Measurements from ENCODE around the gene DNM1.

Gene DNM1

GRCh38 chr9:128203024-128203706 is at the start of gene DNM1:
Gene DNM1 (plus strand): TSS chr9:128203379. CDS start chr9:128203471, 92 bp downstream.
- no peak for DNase-seq

GRCh38 chr9:128153947-128154695 is 49.1 kb upstream of the DNM1 start:
- DNase-seq: no peak

GRCh38 chr9:128155736-128156500 is 47.3 kb upstream of the DNM1 start:
- no peak for DNase-seq

- no peak for DNase-seq
These were observed 43.7 kb upstream of the DNM1 start for GRCh38 chr9:128159522-128159783.

GRCh38 chr9:128159784-128160602 is 43.2 kb upstream of the DNM1 start, which contains the start of gene BBLN:
Gene BBLN (plus strand): TSS chr9:128160265. CDS start chr9:128160408, 143 bp downstream.
- peak; percentile 42 for DNase-seq

- DNase-seq: no peak
These were observed 42.6 kb upstream of the DNM1 start for GRCh38 chr9:128160603-128160987.

- DNase-seq: no peak
These were observed 41.8 kb upstream of the DNM1 start for GRCh38 chr9:128161215-128161902.

- DNase-seq: no peak
These were observed 40.8 kb upstream of the DNM1 start for GRCh38 chr9:128162215-128163026.

- DNase-seq: no peak
These were observed 40.1 kb upstream of the DNM1 start for GRCh38 chr9:128163027-128163515.

GRCh38 chr9:128163523-128164306 is 39.5 kb upstream of the DNM1 start:
- no peak for DNase-seq

- DNase-seq: no peak
These were observed 38.8 kb upstream of the DNM1 start for GRCh38 chr9:128164307-128164885.

- no peak for DNase-seq
These were observed 37.0 kb upstream of the DNM1 start for GRCh38 chr9:128166169-128166568.

GRCh38 chr9:128167209-128167608 is 36.0 kb upstream of the DNM1 start:
- DNase-seq: no peak

- DNase-seq: no peak
These were observed 34.4 kb upstream of the DNM1 start for GRCh38 chr9:128168731-128169308.

- DNase-seq: no peak
These were observed 33.7 kb upstream of the DNM1 start for GRCh38 chr9:128169492-128169891.

GRCh38 chr9:128169925-128170324 is 33.3 kb upstream of the DNM1 start:
- no peak for DNase-seq

- no peak for DNase-seq
These were observed 29.1 kb upstream of the DNM1 start for GRCh38 chr9:128174062-128174461.

GRCh38 chr9:128175102-128175563 is 28.0 kb upstream of the DNM1 start:
- DNase-seq: no peak

GRCh38 chr9:128175726-128176125 is 27.5 kb upstream of the DNM1 start:
- DNase-seq: no peak

All from cortex of kidney (tissue), 1 donor.